ENCODE measurements around the gene XRCC6.
"Not testable (repeated sequence)": the region's sequence is repeated elsewhere in the genome, so short reads cannot be mapped to it uniquely, and the experiment has no call there.

- not testable (repeated sequence) for TF ChIP-seq POLR2A (IDR thresholded peaks at IDR 0.05; ENCODE audit: low read depth, low read length); RAD21 (IDR thresholded peaks at IDR 0.05; ENCODE audit: low read length); MXI1 (IDR thresholded peaks at IDR 0.05; ENCODE audit: borderline replicate concordance, low read depth, low read length); SMC3 (IDR thresholded peaks at IDR 0.05; ENCODE audit: low read depth, low read length); CTCF (conservative IDR thresholded peaks at IDR 0.05; ENCODE audit: low read depth, low read length); CHD1 (IDR thresholded peaks at IDR 0.05; ENCODE audit: low read depth, low read length); CEBPB (IDR thresholded peaks at IDR 0.05; ENCODE audit: low read depth, low read length); ELK1 (IDR thresholded peaks at IDR 0.05; ENCODE audit: borderline replicate concordance, low read depth, low read length); FOS (IDR thresholded peaks at IDR 0.05; ENCODE audit: low read depth, low read length)
- TF ChIP-seq, protein P1, sequence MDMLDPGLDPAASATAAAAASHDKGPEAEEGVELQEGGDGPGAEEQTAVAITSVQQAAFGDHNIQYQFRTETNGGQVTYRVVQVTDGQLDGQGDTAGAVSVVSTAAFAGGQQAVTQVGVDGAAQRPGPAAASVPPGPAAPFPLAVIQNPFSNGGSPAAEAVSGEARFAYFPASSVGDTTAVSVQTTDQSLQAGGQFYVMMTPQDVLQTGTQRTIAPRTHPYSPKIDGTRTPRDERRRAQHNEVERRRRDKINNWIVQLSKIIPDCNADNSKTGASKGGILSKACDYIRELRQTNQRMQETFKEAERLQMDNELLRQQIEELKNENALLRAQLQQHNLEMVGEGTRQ (IDR thresholded peaks at IDR 0.05; ENCODE audit: low read depth, low read length): not testable (repeated sequence)
Observed at GRCh38 chr22:41631115-41631514, 10.0 kb downstream of the XRCC6 start.
